GM21723 (cell line): Measurements from ENCODE around the gene KLF12.

Source experiments
- ATAC-seq: cut with Tn5 transposase; IDR thresholded peaks from one replicate; pipeline ENCODE4 v1.9.1; 2021; ENCODE audit warnings: mild to moderate bottlenecking, moderate library complexity; ENCODE audit not compliant: unreplicated experiment

The KLF12 gene

DNA sequence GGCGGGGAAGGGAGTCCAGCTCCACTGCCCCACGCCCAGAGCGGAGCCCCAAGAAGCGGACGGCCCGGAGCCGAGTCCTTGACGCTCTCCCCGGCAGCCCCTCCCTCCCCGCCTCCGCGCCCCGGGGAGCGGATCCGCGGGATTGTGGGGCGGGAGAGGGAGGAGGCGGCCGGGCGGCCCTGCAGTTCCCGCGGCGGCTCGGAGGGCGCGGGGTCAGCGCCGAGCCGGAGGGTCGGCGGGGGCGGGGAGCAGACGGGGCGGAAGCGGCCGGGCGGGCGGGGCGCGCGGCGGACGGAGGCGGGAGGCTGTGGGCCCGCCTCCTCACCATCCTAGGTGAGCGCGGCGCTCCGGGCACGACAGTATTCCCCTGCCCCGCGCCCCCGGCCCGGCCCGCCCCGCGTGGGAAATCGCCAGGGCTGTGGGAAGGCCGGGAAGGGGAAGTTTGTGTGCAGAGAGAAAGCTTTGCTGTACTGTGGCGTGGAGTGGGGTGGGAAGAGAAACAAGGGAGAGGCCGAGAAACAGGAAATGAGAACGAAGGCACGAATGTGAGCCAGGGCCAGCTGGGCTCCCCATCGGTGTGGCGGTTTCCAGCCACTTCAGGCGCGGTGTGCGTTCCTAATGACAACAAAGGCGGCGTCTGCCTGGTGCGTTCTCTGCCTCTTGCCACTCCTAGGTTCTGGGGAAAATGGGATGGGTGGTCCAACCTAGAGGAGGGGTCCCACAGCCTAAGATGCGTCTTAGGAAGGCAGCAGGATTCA lies 1.3 kb upstream of the KLF12 start:
- ATAC-seq = peak; percentile 45

- peak; percentile 31 for ATAC-seq
Observed at GRCh38 chr13:74134777-74135325, 647 bp upstream of the KLF12 start.

- ATAC-seq = peak; percentile 46
Observed at GRCh38 chr13:74133657-74134201, 475 bp downstream of the KLF12 start.

- ATAC-seq = no peak
Observed at GRCh38 chr13:74132776-74133656, 1.2 kb downstream of the KLF12 start.

GRCh38 chr13:74132152-74132775 lies 1.9 kb downstream of the KLF12 start:
- no peak for ATAC-seq

GRCh38 chr13:74131227-74131626 lies 3.0 kb downstream of the KLF12 start:
- no peak for ATAC-seq

DNA sequence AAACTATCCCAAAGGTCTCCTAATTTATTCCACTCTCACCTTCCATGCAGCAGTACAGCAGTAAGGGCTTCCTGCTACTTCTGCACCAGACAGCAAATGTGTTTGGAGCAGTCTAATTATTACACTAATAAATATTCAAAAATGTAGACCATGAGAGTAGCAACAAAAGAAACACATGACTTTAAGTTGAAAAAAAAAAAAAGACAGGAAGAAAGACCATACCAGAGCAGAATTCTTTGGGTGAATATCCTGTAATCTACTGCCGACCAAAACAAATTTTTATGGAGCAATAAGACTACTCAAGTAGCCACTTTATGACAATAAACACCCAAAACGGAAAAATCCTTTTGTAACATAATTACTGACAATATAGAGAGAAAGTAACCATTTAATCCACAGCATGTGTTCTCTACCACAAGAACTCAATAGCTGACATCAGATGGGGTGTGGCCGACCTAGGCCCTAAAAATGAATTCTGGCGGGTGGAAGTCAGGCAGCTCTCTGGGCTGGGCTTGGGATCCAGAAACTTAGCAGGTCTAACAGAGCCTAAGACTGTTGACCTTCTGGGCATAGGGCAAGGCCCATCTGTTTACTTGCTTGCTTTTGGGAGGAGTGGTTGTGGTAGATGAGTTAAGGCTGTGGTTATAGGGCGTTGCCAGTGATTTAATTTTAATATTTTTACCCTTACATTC lies 4.6 kb downstream of the KLF12 start:
- ATAC-seq = no peak

- ATAC-seq = no peak
Observed at GRCh38 chr13:74128156-74128767, 5.9 kb downstream of the KLF12 start.

DNA sequence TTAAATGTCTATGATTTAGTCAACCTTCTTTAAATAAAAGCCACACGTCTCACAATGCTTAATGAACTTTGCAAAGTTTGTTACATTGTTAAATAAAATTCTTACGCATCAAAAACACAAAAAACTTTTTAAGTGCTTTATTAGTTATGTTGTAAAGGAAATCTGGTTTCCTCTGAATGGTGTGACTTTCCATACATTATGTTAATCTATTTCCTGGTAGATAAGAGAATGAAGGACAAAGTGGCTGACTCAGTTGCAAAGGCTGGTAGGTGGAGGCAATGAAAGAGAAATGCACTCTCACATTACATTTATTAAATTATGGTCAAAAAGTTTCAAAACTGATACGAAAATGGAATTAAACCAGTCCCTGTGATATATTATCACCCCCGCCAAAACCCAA lies 15.9 kb downstream of the KLF12 start:
- ATAC-seq = no peak

- no peak for ATAC-seq
Observed at GRCh38 chr13:74117207-74117705, 16.9 kb downstream of the KLF12 start.

DNA sequence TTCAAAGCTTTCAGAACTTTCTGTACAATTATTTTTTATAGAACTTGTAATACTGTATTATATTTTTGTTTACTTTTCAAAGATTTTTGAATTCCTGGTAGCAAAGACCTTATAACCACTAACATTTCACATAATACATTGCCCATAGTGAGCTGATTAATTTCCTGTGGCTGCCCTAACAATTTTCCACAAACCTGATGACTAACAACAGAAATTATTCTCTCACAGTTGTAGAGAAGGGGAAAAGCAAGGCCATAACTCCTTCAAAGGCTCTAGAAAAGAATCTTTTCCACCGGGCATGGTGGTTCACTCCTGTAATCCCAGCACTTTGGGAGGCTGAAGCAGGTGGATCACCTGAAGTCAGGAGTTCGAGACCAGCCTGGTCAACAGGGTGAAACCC lies 19.1 kb downstream of the KLF12 start:
- ATAC-seq = no peak

GRCh38 chr13:74114641-74115040 lies 19.6 kb downstream of the KLF12 start:
- ATAC-seq = no peak

DNA sequence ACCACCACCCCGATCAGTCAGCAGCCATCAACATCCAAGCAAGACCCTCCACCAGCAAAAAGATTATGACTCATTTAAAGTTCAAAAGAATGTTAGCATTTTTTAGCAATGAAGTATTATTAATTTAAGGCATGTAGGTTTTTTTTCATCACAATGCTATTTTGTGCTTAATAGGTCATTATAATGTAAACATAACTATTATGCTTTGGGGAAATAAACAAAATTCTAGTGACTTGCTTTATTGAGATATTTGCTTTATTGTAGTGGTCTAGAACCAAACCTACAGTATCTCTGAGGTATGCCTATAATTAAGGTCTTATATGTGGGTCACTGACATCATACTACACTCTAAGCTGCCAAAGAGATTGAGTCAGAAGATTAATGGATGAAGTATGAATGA lies 20.0 kb downstream of the KLF12 start:
- ATAC-seq = no peak

DNA sequence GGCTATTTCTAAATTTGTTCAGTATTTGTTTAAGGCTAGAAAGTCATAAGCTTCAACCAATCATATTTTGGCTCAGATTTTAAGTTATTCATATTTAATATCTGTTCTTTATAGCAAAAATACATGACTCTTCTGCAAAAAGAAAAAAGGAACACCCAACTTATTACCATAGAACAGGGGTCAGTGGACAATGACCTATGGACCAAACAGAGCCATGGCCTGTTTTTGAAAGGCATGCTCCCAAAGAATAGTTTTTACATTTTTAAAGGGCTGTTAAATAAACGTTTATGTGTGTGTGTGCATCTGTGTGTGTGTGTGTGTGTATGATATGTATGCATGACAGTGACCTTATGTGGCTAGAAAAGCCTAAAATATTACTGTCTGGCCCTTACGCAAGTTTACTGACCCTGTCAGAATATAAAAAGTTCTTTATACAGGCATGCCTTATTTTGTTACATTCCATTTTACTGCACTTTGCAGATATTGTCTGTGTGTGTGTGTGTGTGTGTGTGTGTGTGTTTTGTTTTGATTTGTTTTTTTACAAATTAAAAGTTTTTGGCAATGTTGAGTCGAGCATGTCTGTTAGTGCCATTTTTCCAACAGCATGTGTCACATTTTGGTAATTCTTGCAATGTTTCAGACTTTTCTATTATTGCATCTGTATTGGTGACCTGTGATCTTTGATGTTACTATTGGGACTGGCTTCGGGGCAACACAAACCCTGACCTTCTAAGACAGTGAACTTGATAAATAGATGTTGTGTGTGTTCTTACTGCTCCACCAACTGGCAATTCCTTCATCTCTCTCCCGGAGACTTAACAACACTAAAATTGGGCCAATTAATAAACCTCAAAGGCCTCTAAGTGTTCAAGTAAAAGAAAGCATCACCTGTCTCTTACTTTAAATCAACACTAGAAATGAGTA lies 22.0 kb downstream of the KLF12 start:
- ATAC-seq = no peak

- ATAC-seq = no peak
Observed at GRCh38 chr13:74111399-74111798, 22.8 kb downstream of the KLF12 start.

DNA sequence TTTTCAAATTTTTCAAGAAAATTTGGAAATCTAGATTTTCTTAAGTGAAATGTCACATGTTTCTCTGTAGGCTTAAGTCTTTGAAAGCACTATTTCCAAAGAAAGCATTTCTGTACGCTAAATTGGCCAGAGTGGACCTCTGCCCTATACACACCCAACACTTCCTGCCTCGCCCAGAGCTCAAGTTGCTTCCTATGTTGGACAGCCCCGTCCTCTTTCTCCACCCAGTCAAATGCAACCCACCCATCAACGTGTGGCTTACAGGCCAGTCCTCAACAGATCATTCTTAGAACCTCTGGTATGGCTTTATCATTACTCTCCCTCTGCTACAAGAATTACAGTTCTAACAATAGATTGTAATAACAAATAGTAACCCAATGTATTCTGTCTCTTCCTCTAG lies 24.2 kb downstream of the KLF12 start:
- ATAC-seq = no peak

- ATAC-seq = no peak
Observed at GRCh38 chr13:74107598-74107997, 26.6 kb downstream of the KLF12 start.

DNA sequence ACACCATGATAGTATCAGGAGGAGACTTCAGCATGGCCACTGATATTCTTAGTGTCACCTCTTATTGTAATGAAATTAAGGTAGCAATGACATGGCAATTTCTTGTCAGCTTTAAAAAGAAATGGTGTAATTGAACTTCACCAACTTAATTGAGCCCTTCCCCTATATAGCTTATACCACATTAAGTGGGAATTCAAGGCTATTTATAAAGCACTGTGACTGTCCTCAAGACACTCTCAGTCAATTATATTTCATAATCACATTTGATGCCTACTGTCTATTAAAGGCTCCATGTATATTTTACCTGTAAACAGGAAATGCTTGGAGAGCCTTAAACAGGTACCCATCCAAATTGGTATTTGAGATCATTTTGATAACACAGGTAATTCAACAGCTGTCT lies 28.3 kb downstream of the KLF12 start:
- no peak for ATAC-seq
